Kidney epithelial cell (primary cell): ENCODE results near the gene ARG2. TPM values are rescaled to one million over a fixed set of nuclear protein-coding genes. Genes with fewer than 3 reads are reported as not detected.
"Not testable (repeated sequence)": the region's sequence is repeated elsewhere in the genome, so short reads cannot be mapped to it uniquely, and the experiment has no call there.

ENCODE experiments used
- DNase-seq: peaks from one replicate; pipeline ENCODE4 v3.0.0-alpha.2; 2010; ENCODE audit warnings: low read depth
- H3K27me3 ChIP-seq: 2 replicates; pipeline ENCODE4 v1.6.0; 2011; ENCODE audit warnings: low read length; ENCODE audit not compliant: control insufficient read depth, insufficient read depth
- H3K36me3 ChIP-seq: 2 replicates; pipeline ENCODE4 v1.5.1; 2011; ENCODE audit warnings: low read length; ENCODE audit not compliant: control insufficient read depth, insufficient read depth
- H3K4me3 ChIP-seq: 2 replicates; pipeline ENCODE4 v1.5.1; 2011; ENCODE audit warnings: low read depth, mild to moderate bottlenecking, control low read depth, low read length
- CTCF ChIP-seq: IDR thresholded peaks from 2 replicates; pipeline ENCODE4 v1.5.1; 2011; ENCODE audit warnings: mild to moderate bottlenecking, moderate library complexity, low read length, control low read depth, inconsistent platforms; ENCODE audit not compliant: insufficient read depth, poor library complexity, severe bottlenecking
- total RNA-seq: library from RNA; depleted of rRNA; stranded (reverse); fragments of >200 nt; gene quantifications from 2 replicates; pipeline ENCODE4 v1.2.3, GENCODE V29; 2015

The ARG2 gene
- total RNA-seq, 1 donor from 2014 or later, result 35.0 TPM

GRCh38 chr14:67623114-67623513, 3.4 kb downstream of the ARG2 start:
- Histone ChIP-seq H3K4me3 (no peak overlapping the region), H3K27me3 (no peaks in the 10 kb centered on the region), H3K36me3 (no peaks in the 10 kb centered on the region)
- DNase-seq, result no peak
- no peak for TF ChIP-seq CTCF

GRCh38 chr14:67626131-67626530, 6.4 kb downstream of the ARG2 start:
- not testable (repeated sequence) for H3K27me3 ChIP-seq, H3K4me3 ChIP-seq, DNase-seq, H3K36me3 ChIP-seq

GRCh38 chr14:67627519-67627918, 7.8 kb downstream of the ARG2 start:
- no peaks in the 10 kb centered on the region for H3K36me3 ChIP-seq
- no peak for DNase-seq
- H3K4me3 ChIP-seq, result no peak overlapping the region
- no peaks in the 10 kb centered on the region for H3K27me3 ChIP-seq
- TF ChIP-seq CTCF, result no peak

GRCh38 chr14:67630186-67630585, 10.5 kb downstream of the ARG2 start:
- no peak overlapping the region for H3K4me3 ChIP-seq
- no peak for DNase-seq
- no peaks in the 10 kb centered on the region for H3K36me3 ChIP-seq
- TF ChIP-seq CTCF, result no peak
- no peaks in the 10 kb centered on the region for H3K27me3 ChIP-seq

GRCh38 chr14:67630938-67631337, 11.2 kb downstream of the ARG2 start:
- no peak for DNase-seq
- no peaks in the 10 kb centered on the region for H3K36me3 ChIP-seq
- H3K4me3 ChIP-seq, result no peak overlapping the region
- no peak for TF ChIP-seq CTCF
- H3K27me3 ChIP-seq, result no peaks in the 10 kb centered on the region

- Histone ChIP-seq H3K27me3 (no peaks in the 10 kb centered on the region), H3K4me3 (no peak overlapping the region), H3K36me3 (no peaks in the 10 kb centered on the region)
- DNase-seq, result no peak
- no peak for TF ChIP-seq CTCF
Observed at GRCh38 chr14:67633451-67634147, 13.9 kb downstream of the ARG2 start.
